Ovary (tissue), 3 donors: Measurements from ENCODE around the gene CEP85.

Experiments used
- EP300 ChIP-seq: sonication (generic); formaldehyde crosslinking; IDR thresholded peaks from one replicate; pipeline ENCODE4 v1.6.1; 2017; ENCODE audit warnings: antibody characterized with exemption
- TF ChIP-seq, protein P1 (sequence below), 3 donors: fragments of 450-650 bp in 2 of 3; fragments of 200-600 bp in 1 of 3; IDR thresholded peaks; one replicate each; pipeline versions ENCODE4 v1.5.1 to v1.8.0; 2016 to 2022; ENCODE audit warnings: antibody characterized with exemption in 3 of 3, mild to moderate bottlenecking in 1 of 3
- donor health status: DM: no; HTN: no; CAD: no.

DNA sequence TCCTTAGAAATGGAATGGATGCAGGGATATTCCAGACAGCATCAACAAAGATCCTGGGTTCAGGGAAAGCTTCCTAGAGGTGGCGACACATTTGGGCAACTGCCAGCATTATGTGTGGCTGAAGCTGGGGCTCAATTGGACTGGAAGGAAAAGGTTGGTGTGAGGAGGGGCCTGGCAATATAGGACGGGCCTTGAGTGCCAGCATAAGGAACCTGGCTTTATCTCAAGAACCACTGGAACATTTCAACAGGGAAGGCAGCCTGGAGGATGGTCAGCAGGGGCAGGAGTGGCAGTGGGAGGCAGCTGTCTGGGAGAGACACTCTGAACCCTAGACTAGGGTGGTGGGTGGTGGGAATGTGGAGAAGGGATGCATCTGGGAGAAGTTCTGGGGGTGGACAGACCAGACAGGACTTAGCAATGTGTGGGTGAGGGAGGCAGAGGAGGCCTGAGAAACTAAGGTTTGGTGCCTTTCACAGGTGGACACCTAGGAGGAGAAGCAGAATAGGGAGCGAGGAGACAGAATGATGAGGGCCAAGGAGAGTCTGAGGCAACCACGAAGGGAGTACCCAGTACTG, 49.4 kb downstream of the CEP85 start:
- TF ChIP-seq, protein P1, sequence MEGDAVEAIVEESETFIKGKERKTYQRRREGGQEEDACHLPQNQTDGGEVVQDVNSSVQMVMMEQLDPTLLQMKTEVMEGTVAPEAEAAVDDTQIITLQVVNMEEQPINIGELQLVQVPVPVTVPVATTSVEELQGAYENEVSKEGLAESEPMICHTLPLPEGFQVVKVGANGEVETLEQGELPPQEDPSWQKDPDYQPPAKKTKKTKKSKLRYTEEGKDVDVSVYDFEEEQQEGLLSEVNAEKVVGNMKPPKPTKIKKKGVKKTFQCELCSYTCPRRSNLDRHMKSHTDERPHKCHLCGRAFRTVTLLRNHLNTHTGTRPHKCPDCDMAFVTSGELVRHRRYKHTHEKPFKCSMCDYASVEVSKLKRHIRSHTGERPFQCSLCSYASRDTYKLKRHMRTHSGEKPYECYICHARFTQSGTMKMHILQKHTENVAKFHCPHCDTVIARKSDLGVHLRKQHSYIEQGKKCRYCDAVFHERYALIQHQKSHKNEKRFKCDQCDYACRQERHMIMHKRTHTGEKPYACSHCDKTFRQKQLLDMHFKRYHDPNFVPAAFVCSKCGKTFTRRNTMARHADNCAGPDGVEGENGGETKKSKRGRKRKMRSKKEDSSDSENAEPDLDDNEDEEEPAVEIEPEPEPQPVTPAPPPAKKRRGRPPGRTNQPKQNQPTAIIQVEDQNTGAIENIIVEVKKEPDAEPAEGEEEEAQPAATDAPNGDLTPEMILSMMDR (IDR thresholded peaks at IDR 0.05) = no peak
- TF ChIP-seq EP300 = no peak
